SK-N-SH treated with all-trans-retinoic acid at 6 μM for 48 hours (cell line): ENCODE data around the gene HSPB8.

Source experiments
- PATZ1 ChIP-seq: fragments of 250-450 bp; sonication (Bioruptor Pico); IDR thresholded peaks from 2 replicates; pipeline ENCODE4 v1.8.0; 2020; ENCODE audit warnings: mild to moderate bottlenecking, moderate library complexity, borderline replicate concordance
- RARB ChIP-seq: fragments of 250-450 bp; sonication (Bioruptor Pico); IDR thresholded peaks from 2 replicates; pipeline ENCODE4 v1.8.0; 2021; ENCODE audit warnings: mild to moderate bottlenecking, moderate library complexity

DNA sequence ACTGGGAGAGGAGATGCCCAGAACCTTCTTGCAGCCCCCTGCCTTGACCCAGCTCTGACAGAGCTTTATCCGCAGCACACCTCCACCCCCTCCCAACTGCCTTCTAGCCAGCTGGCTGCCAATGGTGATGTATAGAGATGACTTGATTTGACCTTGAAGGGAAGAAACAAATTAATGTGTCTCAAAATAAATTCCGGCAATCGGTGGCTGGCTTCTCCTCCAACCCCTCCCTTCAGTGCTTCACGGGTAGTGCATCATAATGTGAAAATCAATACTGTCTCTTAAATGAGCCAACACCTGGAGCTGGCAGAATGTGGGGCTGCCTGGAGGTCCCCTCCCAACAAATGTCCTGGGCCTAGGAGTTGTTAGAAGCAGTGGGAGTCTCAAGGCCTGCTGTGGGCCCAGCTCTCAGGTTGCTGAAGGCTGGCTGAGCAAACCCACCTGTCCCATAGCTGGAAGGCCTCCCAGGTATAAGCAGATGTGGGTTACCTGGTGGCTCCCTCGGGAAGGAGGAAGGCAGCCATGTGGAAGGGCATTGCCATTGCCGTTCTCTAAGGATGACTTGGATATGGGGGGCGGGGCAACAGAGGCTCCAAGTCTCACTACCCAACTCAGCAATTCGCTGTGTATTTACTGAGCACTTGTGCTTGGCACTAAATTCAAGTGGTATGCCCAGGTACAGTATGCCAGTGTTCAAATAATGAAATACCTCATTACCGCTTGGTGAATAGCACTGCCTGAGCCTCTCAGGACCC lies 23.2 kb downstream of the HSPB8 start:
- TF ChIP-seq PATZ1 (CRISPR knock-in tag): no peak
- TF ChIP-seq RARB (CRISPR knock-in tag): no peak
